Rectal smooth muscle tissue (tissue), 1 donor: ENCODE results near the gene HSBP1L1.
"Not testable (repeated sequence)": the region's sequence is repeated elsewhere in the genome, so short reads cannot be mapped to it uniquely, and the experiment has no call there.

Experiments
- H3K27ac ChIP-seq: one replicate; pipeline ENCODE4 v1.7.0; 2013; ENCODE audit warnings: low read depth, low read length, inconsistent platforms
- H3K27me3 ChIP-seq: one replicate; pipeline ENCODE4 v1.7.0; 2013; ENCODE audit warnings: low read length; ENCODE audit not compliant: control insufficient read depth, insufficient read depth
- H3K36me3 ChIP-seq: one replicate; pipeline ENCODE4 v1.7.0; 2013; ENCODE audit warnings: low read length; ENCODE audit not compliant: control insufficient read depth, insufficient read depth
- H3K4me1 ChIP-seq: one replicate; pipeline ENCODE4 v1.7.0; 2013; ENCODE audit warnings: low read length; ENCODE audit not compliant: control insufficient read depth, insufficient read depth
- H3K4me3 ChIP-seq: one replicate; pipeline ENCODE4 v1.7.0; 2013; ENCODE audit warnings: low read length
- H3K9ac ChIP-seq: one replicate; pipeline ENCODE4 v1.7.0; 2013; ENCODE audit warnings: low read length

HSBP1L1 gene

GRCh38 chr18:79999701-80000100, 35.3 kb downstream of the HSBP1L1 start:
- H3K27ac ChIP-seq, H3K4me1 ChIP-seq, H3K9ac ChIP-seq: not testable (repeated sequence)

GRCh38 chr18:80000877-80001276, 36.4 kb downstream of the HSBP1L1 start:
- no peak overlapping the region for H3K27ac ChIP-seq
- no peaks in the 10 kb centered on the region for H3K36me3 ChIP-seq
- H3K27me3 ChIP-seq, result no peaks in the 10 kb centered on the region
- H3K4me3 ChIP-seq, result no peak overlapping the region
- no peak overlapping the region for H3K9ac ChIP-seq
- H3K4me1 ChIP-seq, result no peaks in the 10 kb centered on the region

More at GRCh38 chr18:79999701-80000100, 35.3 kb downstream of the HSBP1L1 start:
- H3K27me3 ChIP-seq, H3K36me3 ChIP-seq, H3K4me3 ChIP-seq: not testable (repeated sequence)

GRCh38 chr18:80002468-80002867, 38.0 kb downstream of the HSBP1L1 start:
- H3K36me3 ChIP-seq, result no peaks in the 10 kb centered on the region
- H3K4me1 ChIP-seq, result no peaks in the 10 kb centered on the region

GRCh38 chr18:80004600-80005342, 40.3 kb downstream of the HSBP1L1 start:
- H3K4me3 ChIP-seq, result no peak overlapping the region
- H3K27me3 ChIP-seq, result no peaks in the 10 kb centered on the region
- H3K4me1 ChIP-seq, result peaks cover 1% of the 10 kb centered on the region
- no peak overlapping the region for H3K9ac ChIP-seq
- no peak overlapping the region for H3K27ac ChIP-seq
- H3K36me3 ChIP-seq, result no peaks in the 10 kb centered on the region

More at GRCh38 chr18:80002468-80002867, 38.0 kb downstream of the HSBP1L1 start:
- Histone ChIP-seq H3K4me3 (no peak overlapping the region), H3K27ac (no peak overlapping the region), H3K27me3 (no peaks in the 10 kb centered on the region), H3K9ac (no peak overlapping the region)

- Histone ChIP-seq H3K9ac (no peak overlapping the region), H3K36me3 (no peaks in the 10 kb centered on the region), H3K4me1 (peaks cover 6% of the 10 kb centered on the region), H3K4me3 (no peak overlapping the region), H3K27ac (no peak overlapping the region), H3K27me3 (no peaks in the 10 kb centered on the region)
These were observed 42.3 kb downstream of the HSBP1L1 start for GRCh38 chr18:80006724-80007123.

GRCh38 chr18:80009661-80010550, 45.5 kb downstream of the HSBP1L1 start:
- Histone ChIP-seq H3K27ac (peak overlapping the region; percentile 84), H3K9ac (no peak overlapping the region), H3K27me3 (no peaks in the 10 kb centered on the region), H3K36me3 (no peaks in the 10 kb centered on the region), H3K4me1 (peaks cover 6% of the 10 kb centered on the region), H3K4me3 (peak overlapping the region; percentile 16)

GRCh38 chr18:80010551-80010906, 46.1 kb downstream of the HSBP1L1 start:
- Histone ChIP-seq H3K36me3 (no peaks in the 10 kb centered on the region), H3K27me3 (no peaks in the 10 kb centered on the region), H3K4me3 (no peak overlapping the region), H3K27ac (peak overlapping the region; percentile 84), H3K9ac (no peak overlapping the region), H3K4me1 (peaks cover 6% of the 10 kb centered on the region)

- not testable (repeated sequence) for H3K36me3 ChIP-seq, H3K27ac ChIP-seq, H3K4me3 ChIP-seq
These were observed 47.2 kb downstream of the HSBP1L1 start for GRCh38 chr18:80011496-80012137.

GRCh38 chr18:80012714-80013113, 48.3 kb downstream of the HSBP1L1 start:
- no peak overlapping the region for H3K9ac ChIP-seq
- no peak overlapping the region for H3K27ac ChIP-seq
- H3K4me3 ChIP-seq, result no peak overlapping the region
- peaks cover 6% of the 10 kb centered on the region for H3K4me1 ChIP-seq
- no peaks in the 10 kb centered on the region for H3K36me3 ChIP-seq
- H3K27me3 ChIP-seq, result no peaks in the 10 kb centered on the region

More at GRCh38 chr18:80011496-80012137, 47.2 kb downstream of the HSBP1L1 start:
- not testable (repeated sequence) for H3K9ac ChIP-seq, H3K27me3 ChIP-seq, H3K4me1 ChIP-seq
